H1 (cell line): ENCODE results near the gene DPYD. TPM values are rescaled to one million over a fixed set of nuclear protein-coding genes. Genes with fewer than 3 reads are reported as not detected.

Source experiments
- CBX8 ChIP-seq: fragments of 300-800, 300-1000 bp; sonication (generic); IDR thresholded peaks from 2 replicates; pipeline ENCODE4 v1.7.1; 2016; ENCODE audit warnings: low read depth, low read length, borderline replicate concordance
- CHD1 ChIP-seq: IDR thresholded peaks from 2 replicates; pipeline ENCODE4 v1.6.1; 2012; ENCODE audit warnings: low read depth, low read length, improper control_type of control experiment
- CHD7 ChIP-seq: fragments of 300-600 bp; sonication (generic); IDR thresholded peaks from 2 replicates; pipeline ENCODE4 v1.7.1; 2012; ENCODE audit warnings: low read length, moderate library complexity, mild to moderate bottlenecking, inconsistent platforms; ENCODE audit not compliant: insufficient replicate concordance
- EP300 ChIP-seq, 2 experiments: IDR thresholded peaks; 1 replicate in 1 of 2; 2 replicates in 1 of 2; pipeline ENCODE4 v1.6.1; 2011 to 2012; ENCODE audit warnings: low read depth in 2 of 2, low read length in 2 of 2, mild to moderate bottlenecking in 2 of 2, borderline replicate concordance in 1 of 2, inconsistent platforms in 1 of 2, moderate library complexity in 1 of 2
- RXRA ChIP-seq: IDR thresholded peaks from 2 replicates; pipeline ENCODE4 v1.6.1; 2011; ENCODE audit warnings: low read depth, mild to moderate bottlenecking, low read length, moderate library complexity; ENCODE audit not compliant: insufficient read depth
- SRF ChIP-seq: IDR thresholded peaks from 2 replicates; pipeline ENCODE4 v1.6.1; 2011; ENCODE audit warnings: mild to moderate bottlenecking, low read depth, low read length, moderate library complexity
- TCF12 ChIP-seq: IDR thresholded peaks from 2 replicates; pipeline ENCODE4 v1.6.1; 2011; ENCODE audit warnings: low read depth, mild to moderate bottlenecking, low read length
- YY1 ChIP-seq: IDR thresholded peaks from 2 replicates; pipeline ENCODE4 v1.6.1; 2011; ENCODE audit warnings: low read depth, mild to moderate bottlenecking, low read length
- polyA plus RNA-seq, 7 experiments: library from polyadenylated mRNA; depleted of rRNA in 3 of 7; stranded (reverse) in 5 of 7; unstranded in 2 of 7; fragments of >200 nt in 5 of 7; fragments of 200-250 nt in 2 of 7; gene quantifications; 1 replicate in 5 of 7; 2 replicates in 1 of 7; 4 replicates in 1 of 7; pipeline versions ENCODE4 v1.2.1 to v1.2.3, GENCODE V29; 2011 to 2013; ENCODE audit warnings: missing spikeins in 2 of 7, mixed read lengths in 2 of 7
- total RNA-seq: library from RNA; stranded (reverse); fragmentation: NEBNext Ultra II Directional; extraction: Animal tissue kit (Norgen Biotek cat#: 25700); gene quantifications from 2 replicates; pipeline ENCODE4 v1.2.1, GENCODE V29; 2021
- TF ChIP-seq, protein P1 (sequence below): IDR thresholded peaks from 2 replicates; pipeline ENCODE4 v1.6.1; 2012; ENCODE audit warnings: inconsistent platforms
- TF ChIP-seq, protein P2 (sequence below): IDR thresholded peaks from 2 replicates; pipeline ENCODE4 v1.6.1; 2012; ENCODE audit warnings: inconsistent platforms

Gene DPYD
- total and polyA plus RNA-seq, 2 of the 8 experiments (the other 6 are each of a cell fraction or from before 2014, with no cell fraction given): 0.29 to 0.73 TPM

GRCh38 chr1:97901017-97901658 lies 19.7 kb downstream of the DPYD start (continued):
- TF ChIP-seq CHD7 (no peak), CHD1 (no peak), RXRA (no peak), EP300 (IDR thresholded peaks at IDR 0.05; ENCODE audit: borderline replicate concordance in 1 of 2, low read depth in 2 of 2, low read length in 2 of 2) (no peak), TCF12 (no peak), CBX8 (no peak), YY1 (no peak), SRF (no peak)
- TF ChIP-seq, protein P1, sequence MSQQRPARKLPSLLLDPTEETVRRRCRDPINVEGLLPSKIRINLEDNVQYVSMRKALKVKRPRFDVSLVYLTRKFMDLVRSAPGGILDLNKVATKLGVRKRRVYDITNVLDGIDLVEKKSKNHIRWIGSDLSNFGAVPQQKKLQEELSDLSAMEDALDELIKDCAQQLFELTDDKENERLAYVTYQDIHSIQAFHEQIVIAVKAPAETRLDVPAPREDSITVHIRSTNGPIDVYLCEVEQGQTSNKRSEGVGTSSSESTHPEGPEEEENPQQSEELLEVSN: no peak
- TF ChIP-seq, protein P2, sequence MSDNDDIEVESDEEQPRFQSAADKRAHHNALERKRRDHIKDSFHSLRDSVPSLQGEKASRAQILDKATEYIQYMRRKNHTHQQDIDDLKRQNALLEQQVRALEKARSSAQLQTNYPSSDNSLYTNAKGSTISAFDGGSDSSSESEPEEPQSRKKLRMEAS: no peak
